Measurements from ENCODE around the gene KCTD16. TPM values are rescaled to one million over a fixed set of nuclear protein-coding genes. Genes with fewer than 3 reads are reported as not detected.

KCTD16 gene
- total RNA-seq, 1 experiment from 2014 or later = 0.64 TPM

DNA sequence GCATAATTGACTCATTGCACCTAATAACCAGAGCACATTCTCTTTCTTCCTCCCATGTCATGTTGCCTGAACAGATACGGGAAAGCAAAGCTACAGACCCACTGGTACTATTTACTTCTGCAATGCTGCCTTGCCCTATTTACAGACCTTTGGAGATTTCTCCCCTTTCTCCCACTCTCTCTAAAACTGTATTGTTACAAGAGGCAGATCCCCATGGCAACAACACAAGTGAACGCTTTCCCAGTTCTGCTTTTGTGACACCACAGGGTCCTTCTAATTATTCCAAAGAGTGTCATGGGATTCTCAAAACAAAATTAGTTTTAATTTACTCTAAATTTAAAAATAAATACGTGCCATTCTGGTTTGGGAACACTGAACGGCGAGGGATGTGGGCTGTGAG is 104.7 kb downstream of the KCTD16 start:
- H3K9me3 ChIP-seq (ENCODE audit: control insufficient read depth in 1 of 2, insufficient read depth in 1 of 2, low read depth in 1 of 2, low read length in 2 of 2) = no peaks in the 10 kb centered on the region
- H3K36me3 ChIP-seq (ENCODE audit: control insufficient read depth in 1 of 2, insufficient read depth in 2 of 2, low read length in 2 of 2) = no peaks in the 10 kb centered on the region
- TF ChIP-seq, protein P1, sequence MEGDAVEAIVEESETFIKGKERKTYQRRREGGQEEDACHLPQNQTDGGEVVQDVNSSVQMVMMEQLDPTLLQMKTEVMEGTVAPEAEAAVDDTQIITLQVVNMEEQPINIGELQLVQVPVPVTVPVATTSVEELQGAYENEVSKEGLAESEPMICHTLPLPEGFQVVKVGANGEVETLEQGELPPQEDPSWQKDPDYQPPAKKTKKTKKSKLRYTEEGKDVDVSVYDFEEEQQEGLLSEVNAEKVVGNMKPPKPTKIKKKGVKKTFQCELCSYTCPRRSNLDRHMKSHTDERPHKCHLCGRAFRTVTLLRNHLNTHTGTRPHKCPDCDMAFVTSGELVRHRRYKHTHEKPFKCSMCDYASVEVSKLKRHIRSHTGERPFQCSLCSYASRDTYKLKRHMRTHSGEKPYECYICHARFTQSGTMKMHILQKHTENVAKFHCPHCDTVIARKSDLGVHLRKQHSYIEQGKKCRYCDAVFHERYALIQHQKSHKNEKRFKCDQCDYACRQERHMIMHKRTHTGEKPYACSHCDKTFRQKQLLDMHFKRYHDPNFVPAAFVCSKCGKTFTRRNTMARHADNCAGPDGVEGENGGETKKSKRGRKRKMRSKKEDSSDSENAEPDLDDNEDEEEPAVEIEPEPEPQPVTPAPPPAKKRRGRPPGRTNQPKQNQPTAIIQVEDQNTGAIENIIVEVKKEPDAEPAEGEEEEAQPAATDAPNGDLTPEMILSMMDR (IDR thresholded peaks at IDR 0.05 in 2 of 3, conservative IDR thresholded peaks at IDR 0.05 in 1 of 3; ENCODE audit: borderline replicate concordance in 1 of 3, insufficient read depth in 1 of 3, low read depth in 2 of 3, low read length in 2 of 3) = no peak
- TF ChIP-seq SIN3A (IDR thresholded peaks at IDR 0.05; ENCODE audit: low read depth) = no peak
- RAD21 ChIA-PET (ENCODE audit: low non-redundant PET in 1 of 2, low total read pairs in 2 of 2, uncharacterized antibody in 2 of 2, unreplicated experiment in 2 of 2) = no interaction called here
- intact Hi-C loops (cut with micrococcal nuclease) = no loop called here
- no peak overlapping the region for H2AFZ ChIP-seq (ENCODE audit: low read depth, low read length, poor library complexity, severe bottlenecking)
- H3K79me2 ChIP-seq (ENCODE audit: insufficient read depth, low read length) = no peaks in the 10 kb centered on the region
- H3K9me2 ChIP-seq (ENCODE audit: insufficient read depth) = no peaks in the 10 kb centered on the region
- H4K20me1 ChIP-seq (ENCODE audit: insufficient read depth) = no peaks in the 10 kb centered on the region
- 0 out of 2 replicates have a peak, but pooled peaks cover 9% of the 10 kb centered on the region for H3K27me3 ChIP-seq (ENCODE audit: insufficient read depth, low read length)
- BruUV-seq (replicated peaks) = no TSS peak
- no peak overlapping the region for H3K27ac ChIP-seq (ENCODE audit: low read depth, low read length)
- H3K4me3 ChIP-seq (replicated peaks in 1 of 2; ENCODE audit: low read depth in 1 of 2, low read length in 2 of 2) = no peak overlapping the region
- no peak overlapping the region for H3K9ac ChIP-seq (ENCODE audit: low read length)
- ATAC-seq = no peak
- H3K4me1 ChIP-seq (ENCODE audit: control insufficient read depth in 1 of 2, insufficient read depth in 2 of 2, low read length in 2 of 2) = no peaks in the 10 kb centered on the region
- CTCF ChIA-PET = no interaction called here
- no peak overlapping the region for H3K4me2 ChIP-seq (ENCODE audit: low read length)
- POLR2A ChIA-PET = no interaction called here
- DNase-seq (ENCODE audit: low read depth, low spot score) = no peak

DNA sequence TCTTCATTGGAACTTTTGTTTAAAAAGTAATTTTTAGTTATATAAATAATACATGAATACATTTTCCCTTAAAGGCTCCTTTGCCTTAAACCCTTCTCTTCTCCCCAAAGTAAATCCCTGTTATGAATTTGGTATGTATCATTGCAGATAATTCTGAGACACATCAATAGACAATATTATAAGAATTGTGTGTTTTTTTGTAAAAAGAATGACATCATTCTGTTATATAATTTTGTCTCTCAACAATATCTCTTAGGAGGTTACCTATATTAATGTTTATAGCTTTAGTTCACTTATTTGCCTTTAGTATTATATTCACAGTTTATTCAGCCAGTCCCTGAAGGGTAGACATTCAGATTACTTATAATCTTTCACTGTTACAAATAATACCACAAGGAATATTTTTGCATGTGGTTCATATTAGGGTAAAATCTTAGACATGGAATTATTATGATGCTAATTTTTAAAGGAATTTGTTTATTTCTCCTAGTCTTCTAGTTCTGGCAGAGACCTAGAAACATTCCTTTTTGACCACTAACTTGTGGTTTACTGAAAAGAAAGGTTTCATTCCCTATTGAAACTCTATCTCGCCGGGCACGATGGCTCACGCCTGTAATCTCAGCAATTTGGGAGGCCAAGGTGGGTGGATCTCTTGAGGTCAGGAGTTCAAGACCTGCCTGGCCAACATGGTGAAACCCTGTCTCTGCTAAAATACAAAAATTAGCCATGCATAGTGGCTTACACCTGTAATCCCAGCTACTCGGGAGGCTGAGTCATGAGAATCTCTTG is 105.6 kb downstream of the KCTD16 start:
- no peaks in the 10 kb centered on the region for H4K20me1 ChIP-seq (ENCODE audit: insufficient read depth)
- intact Hi-C loops (cut with micrococcal nuclease) = no loop called here
- no peak overlapping the region for H3K4me3 ChIP-seq (replicated peaks in 1 of 2; ENCODE audit: low read depth in 1 of 2, low read length in 2 of 2)
- BruUV-seq (replicated peaks) = no TSS peak
- H2AFZ ChIP-seq (ENCODE audit: low read depth, low read length, poor library complexity, severe bottlenecking) = no peak overlapping the region
- ChIA-PET POLR2A (no interaction called here), CTCF (no interaction called here), RAD21 (ENCODE audit: low non-redundant PET in 1 of 2, low total read pairs in 2 of 2, uncharacterized antibody in 2 of 2, unreplicated experiment in 2 of 2) (no interaction called here)
- H3K9me3 ChIP-seq (ENCODE audit: control insufficient read depth in 1 of 2, insufficient read depth in 1 of 2, low read depth in 1 of 2, low read length in 2 of 2) = no peaks in the 10 kb centered on the region
- H3K27ac ChIP-seq (ENCODE audit: low read depth, low read length) = no peak overlapping the region
- 0 out of 2 replicates have a peak, but pooled peaks cover 9% of the 10 kb centered on the region for H3K27me3 ChIP-seq (ENCODE audit: insufficient read depth, low read length)
- H3K9me2 ChIP-seq (ENCODE audit: insufficient read depth) = no peaks in the 10 kb centered on the region
- no peaks in the 10 kb centered on the region for H3K4me1 ChIP-seq (ENCODE audit: control insufficient read depth in 1 of 2, insufficient read depth in 2 of 2, low read length in 2 of 2)
- no peak for DNase-seq (ENCODE audit: low read depth, low spot score)
- H3K79me2 ChIP-seq (ENCODE audit: insufficient read depth, low read length) = no peaks in the 10 kb centered on the region
- H3K36me3 ChIP-seq (ENCODE audit: control insufficient read depth in 1 of 2, insufficient read depth in 2 of 2, low read length in 2 of 2) = no peaks in the 10 kb centered on the region
- no peak overlapping the region for H3K4me2 ChIP-seq (ENCODE audit: low read length)
- H3K9ac ChIP-seq (ENCODE audit: low read length) = no peak overlapping the region
- no peak for TF ChIP-seq EGR1 (IDR thresholded peaks at IDR 0.05; ENCODE audit: low read depth)
- no peak for TF ChIP-seq JUND (IDR thresholded peaks at IDR 0.05)
- ATAC-seq = no peak

Data from HCT116 (cell line).